Suppressor macrophage treated with lipopolysaccharide for 4 hours (primary cell): ENCODE results near the gene NOL11.
A peak's percentile ranks its signal among the peaks of the same experiment; 100 is the strongest.
"Not testable (repeated sequence)": the region's sequence is repeated elsewhere in the genome, so short reads cannot be mapped to it uniquely, and the experiment has no call there.

Experiments
- DNase-seq: peaks from one replicate; pipeline ENCODE4 v3.0.0-alpha.2; 2020

Gene NOL11

DNA sequence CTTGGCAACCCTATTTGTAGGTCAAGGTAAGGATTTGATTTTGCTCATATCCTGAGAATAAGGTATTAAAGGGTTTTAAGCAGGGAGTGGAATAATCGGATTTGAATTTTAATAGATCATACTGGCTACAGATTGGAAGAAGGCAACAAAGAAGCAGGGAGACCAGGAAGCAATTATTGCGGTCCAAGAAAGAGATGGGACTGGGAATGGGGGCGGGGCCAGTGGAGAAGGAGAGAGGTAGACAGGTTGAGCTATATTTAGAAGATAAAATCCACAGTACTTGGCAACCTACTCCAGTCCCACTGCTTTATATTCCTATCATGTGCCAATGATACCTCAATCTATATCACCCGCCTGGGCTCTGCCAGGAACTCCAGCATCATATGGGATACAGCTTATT, 5.8 kb upstream of the NOL11 start:
- DNase-seq, result no peak

DNA sequence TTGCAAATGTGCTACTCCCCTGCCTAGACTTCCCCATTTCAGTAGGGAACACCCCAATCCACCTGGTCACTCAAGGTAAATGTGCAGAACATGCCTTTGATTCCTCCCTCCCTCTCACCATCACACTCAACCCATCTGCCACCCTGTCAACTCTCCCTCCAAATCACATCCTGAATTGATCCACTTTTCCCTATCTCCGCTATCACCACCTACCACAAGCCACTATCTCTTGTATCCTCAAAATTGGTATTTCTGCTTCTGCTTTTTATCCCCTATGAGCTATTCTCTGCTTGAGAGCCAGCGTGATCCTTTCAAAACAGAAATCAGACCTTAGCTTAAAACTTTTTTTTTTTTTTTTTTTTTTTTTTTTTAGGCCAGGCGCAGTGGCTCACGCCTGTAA, 5.4 kb upstream of the NOL11 start:
- DNase-seq, result no peak

DNA sequence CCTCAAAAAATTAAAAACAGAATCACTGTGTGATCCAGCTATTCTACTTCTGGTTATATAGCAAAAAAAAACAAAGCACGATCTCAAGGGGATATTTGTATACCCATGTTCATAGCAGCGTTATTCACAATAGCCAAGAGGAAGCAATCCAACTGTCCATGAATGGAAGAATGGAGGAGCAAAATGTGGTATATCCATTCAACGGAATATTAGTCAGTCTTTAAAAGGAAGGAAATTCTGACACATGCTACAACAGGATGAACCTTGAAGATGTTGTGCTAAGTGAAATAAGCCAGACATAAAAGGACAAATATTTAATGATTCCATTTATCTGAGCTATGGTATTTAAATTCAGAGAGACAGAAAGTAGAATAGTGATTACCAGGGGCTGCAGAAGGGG, 4.6 kb upstream of the NOL11 start:
- no peak for DNase-seq

DNA sequence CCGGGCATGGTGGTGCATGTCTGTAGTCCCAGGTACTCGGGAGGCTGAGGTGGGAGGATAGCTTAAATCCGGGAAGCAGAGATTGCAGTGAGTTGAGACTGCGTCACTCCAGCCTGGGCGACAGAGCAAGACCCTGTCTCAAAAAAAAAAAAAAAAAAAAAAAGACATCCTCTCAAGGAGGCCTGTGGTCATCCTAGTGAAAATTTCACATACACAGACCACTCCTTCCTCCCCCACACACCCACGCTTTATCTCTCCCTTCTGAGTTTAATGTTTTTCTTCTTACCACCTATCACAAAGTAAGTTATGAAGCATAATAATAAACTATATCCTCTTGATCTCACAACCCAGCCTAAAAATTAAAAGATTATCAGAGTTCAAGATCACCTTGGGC, 1.3 kb upstream of the NOL11 start:
- DNase-seq, result no peak

DNA sequence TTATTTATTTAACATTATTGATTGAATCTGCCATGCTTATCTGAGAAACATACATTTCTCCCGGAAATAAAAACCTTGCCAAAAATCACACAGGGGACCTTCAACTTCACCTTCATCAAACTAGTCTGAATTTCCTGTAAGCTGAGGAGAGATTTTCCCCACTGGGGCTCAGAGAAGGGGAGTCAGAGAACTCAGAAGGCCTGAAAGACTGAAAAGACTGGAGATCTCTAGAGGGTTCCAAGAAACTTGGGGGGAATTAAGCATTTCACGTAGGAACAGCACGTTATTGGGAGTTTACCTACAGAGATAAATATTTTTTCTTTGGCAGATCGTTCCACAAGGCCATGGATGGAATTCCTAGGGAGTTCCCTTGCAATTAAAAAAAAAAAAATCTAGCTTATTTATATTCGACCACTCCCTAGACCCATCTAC, 528 bp upstream of the NOL11 start:
- DNase-seq, result no peak

DNA sequence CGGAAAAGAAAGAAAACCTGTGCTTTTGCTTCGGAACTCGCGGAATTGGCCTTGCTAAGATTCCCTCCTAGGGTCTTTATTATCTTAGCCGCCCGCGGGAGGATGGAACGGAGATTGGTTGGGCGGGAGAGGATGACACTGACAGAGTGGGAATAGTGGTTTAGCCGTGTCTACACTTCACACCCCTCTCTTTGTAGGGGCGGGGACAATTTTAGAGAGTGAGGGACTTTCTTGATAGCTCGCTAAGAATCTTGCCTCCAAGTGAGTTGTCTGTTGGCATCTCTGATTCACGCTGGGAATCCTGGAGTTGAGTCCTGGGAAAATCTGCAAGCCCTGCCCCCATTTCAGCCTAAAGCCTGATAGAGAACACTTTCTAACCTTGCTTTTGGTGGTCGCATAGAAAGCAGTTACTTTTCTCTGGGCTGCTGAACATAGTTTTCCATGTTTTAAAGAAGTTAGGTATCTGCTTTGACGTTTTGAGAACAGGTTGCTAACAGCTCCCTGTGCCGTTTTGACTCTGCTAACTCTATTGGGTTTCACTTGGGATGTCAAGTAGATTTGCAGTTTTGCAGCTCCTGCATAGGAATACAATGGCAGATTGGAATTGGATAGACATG, 697 bp downstream of the NOL11 start:
- DNase-seq, result peak; percentile 31

DNA sequence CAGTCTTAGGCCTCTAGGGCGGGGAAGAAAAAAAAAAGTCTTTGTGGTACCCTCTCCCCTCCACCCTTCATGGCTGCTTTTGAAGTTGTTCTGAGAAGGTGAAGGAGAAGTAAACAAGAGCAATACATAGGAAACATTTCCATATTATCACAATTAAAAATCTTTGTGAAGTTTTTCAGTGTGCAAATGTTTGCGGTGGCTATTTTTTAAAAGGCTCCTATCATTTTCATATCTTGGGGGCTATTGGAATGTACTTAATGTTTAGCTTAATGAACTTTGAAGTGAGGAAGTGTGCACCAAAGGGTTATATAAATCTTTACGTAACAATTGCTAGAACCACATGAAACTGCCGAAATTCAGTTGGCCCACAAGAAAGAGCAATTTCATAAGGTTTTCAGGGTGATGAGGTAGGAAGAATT, 7.6 kb downstream of the NOL11 start:
- DNase-seq, result no peak

DNA sequence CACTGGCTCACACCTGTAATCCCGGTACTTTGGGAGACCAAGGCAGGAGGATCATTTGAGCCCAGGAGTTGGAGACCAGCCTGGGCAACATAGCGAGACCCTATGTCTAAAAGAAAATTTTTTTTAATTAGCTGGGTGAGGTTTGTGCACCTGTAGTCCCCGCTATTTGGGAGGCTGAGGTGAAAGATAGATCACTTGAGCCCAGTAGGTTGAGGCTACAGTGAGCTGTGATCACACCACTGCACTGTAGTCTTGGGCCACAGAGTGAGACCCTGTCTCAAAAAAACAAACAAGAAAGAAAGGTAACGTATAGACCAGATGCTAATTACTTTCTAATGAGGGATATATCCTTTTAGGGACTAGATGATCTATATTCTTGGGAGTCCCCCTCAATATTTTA, 8.1 kb downstream of the NOL11 start:
- no peak for DNase-seq

DNA sequence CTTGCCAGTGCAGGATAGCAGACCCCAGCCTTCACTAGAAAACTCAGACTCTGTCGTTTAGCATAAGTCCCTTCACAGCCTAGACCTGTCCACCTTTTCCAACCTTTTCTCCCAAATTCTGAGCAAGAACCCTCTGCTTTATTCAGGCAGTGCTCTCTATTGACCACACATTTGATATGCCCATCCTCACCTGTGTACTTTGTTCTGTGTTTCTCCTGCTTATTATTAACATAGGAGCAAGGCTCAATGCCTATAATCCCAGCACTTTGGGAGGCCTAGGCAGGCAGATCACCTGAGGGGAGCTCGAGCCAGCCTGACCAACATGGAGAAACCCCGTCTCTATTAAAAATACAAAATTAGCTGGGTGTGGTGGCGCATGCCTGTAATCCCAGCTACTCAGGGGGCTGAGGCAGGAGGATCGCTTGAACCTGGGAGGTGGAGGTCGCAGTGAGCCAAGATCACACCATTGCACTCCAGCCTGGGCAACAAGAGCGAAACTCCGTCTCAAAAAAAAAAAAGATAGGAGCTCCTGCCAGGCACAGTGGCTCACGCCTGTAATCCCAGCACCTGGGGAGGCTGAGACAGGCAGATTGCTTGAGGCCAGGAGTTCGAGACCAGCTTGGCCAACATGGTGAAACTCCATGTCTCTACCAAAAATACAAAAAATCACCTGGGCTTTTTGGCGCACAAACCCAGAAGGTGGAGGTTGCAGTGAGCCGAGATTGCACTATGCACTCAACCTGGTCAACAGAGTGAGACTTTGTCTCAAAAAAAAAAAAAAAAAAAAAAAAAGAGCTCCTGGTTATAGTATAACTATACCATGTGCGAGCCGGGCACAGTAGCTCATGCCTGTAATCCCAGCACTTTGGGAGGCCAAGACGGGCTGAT, 9.7 kb downstream of the NOL11 start:
- not testable (repeated sequence) for DNase-seq

DNA sequence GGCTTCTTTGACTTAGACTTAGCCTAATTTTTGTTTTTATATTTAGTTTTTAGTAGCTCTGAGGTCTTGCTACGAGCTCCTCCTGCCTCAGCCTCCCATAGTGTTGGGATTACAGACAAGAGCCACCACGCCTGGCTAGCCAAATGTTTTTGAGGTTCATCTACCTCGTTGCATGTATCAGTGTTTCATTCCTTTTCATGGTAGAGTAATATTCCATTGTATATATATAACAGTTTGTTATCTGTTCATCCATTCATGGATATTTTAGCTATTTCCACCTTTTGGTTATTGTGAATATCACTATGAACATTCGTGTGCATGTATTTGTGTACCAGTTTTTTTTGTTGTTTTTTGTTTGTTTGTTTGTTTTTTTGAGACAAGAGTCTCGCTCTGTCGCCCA, 12.2 kb downstream of the NOL11 start:
- no peak for DNase-seq

DNA sequence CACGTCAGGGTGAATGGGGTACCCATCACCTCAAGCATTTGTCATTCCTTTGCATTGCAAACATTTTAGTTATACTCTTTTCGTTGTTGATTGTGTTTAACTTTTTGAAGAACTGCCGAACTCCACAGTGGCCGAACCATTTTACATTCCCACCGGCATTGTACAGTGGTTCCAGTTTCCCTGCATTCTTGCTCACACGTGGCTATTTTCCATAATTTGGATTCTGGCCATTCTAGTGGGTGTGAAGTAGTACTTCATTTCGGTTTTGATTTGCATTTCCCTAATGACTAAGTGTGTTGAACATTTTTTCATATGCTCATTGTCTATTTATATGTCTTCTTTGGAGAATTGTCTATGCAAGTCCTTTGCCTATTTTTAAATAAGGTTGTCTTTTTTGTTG, 13.0 kb downstream of the NOL11 start:
- no peak for DNase-seq

DNA sequence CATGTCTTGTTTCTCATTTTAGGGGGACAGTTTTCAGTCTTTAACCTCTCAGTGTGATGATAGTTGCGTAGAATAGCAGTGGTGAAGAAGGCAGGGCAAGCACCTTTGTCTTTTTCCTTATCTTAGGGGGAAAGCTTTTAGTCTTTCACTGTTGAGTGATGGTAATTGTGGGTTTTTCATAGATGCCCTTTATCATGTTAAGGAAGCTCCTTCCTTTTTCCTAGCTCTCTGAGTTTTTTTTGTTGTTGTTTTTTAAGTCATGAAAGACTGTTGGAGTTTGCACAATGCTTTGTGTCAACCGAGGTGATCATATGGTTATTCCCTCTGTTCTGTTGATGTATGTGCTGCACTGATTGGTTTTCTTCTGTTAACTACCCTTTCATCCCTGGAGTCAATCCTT, 15.7 kb downstream of the NOL11 start:
- no peak for DNase-seq

DNA sequence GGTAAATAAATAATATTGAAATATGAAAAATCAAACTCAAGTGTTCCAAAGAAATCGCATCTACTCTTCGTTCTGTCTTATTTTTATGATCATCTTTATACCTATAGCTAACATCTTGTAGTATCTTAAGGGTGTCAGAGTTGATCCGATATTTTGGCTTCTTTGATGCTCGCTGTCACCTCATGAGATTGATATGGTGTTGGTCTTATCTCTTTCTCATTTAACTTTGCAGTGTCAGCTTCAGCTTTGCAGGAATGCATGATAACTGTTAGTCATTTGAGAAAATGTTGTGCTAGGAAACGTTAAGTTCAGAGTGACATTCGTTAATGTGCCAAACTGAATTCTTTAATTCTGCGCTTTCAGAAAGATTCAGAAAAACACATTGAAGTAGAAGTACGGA, 19.4 kb downstream of the NOL11 start:
- DNase-seq, result no peak

DNA sequence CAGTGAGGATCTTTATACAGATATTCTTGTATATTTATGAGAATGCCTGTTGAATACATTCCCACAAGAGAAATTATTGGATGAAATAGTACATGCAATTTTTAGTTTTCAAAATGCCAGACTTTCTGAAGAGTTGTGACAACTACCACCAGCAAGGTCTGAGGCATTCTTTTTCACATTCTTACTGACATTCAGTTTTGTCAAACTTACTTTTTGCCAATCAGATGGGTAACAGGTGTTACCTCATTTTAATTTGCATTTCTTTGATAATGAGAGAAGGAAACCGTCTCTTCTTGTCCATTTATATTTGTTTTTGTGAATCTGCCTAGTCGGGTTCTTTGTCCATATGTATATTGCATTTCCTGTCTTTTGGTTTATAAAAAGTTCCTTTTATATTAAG, 24.3 kb downstream of the NOL11 start:
- DNase-seq, result no peak

DNA sequence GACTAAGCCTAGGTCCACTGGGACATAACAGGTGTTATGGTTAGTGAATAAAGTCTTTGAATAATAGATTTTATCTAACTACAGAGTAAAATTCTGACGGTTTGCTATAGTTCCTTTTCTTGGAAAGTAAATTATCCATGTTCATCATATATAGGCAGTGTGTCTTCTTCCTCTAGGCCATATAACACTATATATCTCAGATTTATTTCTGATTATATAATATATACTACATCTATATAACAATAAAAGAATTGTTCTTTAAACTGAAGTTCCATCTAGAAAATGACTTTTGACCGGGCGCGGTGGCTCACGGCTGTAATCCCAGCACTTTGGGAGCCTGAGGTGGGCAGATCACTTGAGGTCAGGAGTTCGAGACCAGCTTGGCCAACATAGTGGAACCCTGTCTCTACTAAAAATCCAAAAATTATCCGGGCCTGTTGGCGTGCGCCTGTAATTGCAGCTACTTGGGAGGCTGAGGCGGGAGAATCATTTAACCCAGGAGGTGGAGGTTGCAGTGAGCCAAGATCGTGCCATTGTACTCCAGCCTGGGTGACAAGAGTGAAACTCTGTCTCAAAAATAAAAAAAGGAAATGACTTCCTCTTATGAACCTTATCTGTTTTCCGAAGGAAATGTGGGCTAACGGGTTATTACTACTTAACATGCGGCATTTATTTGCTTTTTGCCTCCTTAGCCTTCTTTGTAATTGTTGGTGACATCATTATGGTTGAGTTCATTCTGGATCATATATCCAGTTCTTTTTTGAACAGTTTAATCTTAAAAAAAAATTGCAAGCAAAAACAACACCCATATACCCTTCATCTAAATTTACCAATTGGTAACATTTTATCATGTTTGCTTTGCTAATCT, 29.2 kb downstream of the NOL11 start:
- DNase-seq, result no peak

DNA sequence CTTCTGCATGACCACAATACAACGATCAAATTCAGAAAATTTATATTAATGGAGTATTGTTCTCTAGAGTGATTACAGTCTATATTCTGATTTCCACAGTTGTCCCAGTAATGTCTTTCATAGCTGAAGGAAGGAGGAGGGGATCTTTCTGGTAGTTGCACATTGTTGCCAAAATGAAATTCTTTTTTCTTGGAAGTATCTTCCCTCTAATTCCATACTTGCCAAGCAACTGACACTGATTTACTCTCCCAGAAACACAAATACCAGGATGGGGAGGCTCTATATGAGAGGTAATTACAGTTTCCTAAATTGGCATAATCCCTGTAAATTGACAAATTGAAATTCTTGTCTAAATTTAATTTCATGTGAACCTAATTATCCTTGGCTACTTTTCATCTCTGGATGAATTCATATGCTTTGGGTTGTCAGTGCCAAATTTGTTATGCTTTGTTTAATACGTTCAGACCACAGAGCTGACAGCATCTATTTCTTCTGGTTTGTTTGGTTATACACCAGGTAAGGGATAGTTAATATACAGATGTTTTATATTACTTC, 30.0 kb downstream of the NOL11 start:
- no peak for DNase-seq

DNA sequence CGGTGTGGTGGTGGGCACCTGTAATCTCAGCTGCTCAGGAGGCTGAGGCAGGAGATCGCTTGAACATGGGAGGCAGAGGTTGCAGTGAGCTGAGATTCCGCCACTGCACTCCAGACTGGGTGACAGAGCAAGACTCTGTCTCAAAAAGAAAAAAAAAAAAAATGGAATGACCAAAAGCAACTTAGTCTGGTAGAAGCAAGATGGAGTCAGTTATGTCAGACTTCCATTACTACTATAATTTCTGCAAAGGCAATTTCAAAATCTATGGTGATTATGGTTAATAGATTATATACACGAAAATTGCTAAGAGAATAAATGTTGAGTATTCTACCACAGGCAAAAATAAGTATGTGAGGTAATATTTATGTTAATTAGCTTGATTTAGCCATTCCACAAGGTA, 32.3 kb downstream of the NOL11 start:
- DNase-seq, result no peak

DNA sequence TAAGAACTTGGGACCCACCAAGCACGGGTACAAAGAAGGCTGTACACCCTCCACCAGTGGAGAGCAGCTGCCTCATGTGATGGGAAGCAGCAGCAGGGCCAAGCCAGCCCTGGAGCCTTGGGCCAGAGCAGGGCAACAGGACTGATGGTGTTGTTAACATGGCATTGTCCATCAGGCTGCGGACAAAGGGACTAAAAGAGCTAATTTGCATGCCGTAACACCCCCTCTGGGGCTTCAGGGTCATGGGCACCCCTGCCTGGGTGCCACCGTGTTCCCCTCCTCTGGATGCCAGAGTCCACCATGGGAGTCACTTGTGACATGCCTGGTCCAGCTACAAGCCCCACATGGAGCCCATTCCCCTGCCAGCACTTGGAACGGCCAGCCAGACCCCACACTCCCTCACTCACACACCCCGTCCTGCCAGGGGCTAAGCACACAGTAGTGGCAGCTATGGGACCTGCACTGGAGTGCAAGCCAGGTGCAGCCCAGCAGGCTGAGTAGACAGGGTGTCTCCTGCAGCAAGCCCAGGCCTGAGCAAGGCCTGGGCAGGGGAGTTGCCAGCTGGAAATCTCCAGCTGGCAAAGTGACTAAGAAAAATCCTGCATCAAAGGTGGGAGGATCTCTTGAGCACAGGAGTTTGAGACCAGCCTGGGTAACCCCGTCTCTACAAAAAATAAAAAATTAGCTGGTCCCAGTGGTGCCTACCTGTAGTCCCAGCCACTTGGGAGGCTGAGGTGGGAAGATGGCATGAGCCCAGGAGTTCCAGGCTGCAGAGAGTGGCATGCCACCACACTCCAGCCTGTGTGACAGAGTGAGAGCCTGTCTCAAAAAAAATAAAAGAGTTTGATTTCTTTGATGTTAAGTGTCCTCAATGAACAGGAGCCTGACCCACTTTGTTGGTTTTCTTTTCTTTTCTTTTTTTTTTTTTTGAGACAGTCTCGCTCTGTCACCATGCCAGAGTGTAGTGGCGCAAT, 33.7 kb downstream of the NOL11 start:
- no peak for DNase-seq

DNA sequence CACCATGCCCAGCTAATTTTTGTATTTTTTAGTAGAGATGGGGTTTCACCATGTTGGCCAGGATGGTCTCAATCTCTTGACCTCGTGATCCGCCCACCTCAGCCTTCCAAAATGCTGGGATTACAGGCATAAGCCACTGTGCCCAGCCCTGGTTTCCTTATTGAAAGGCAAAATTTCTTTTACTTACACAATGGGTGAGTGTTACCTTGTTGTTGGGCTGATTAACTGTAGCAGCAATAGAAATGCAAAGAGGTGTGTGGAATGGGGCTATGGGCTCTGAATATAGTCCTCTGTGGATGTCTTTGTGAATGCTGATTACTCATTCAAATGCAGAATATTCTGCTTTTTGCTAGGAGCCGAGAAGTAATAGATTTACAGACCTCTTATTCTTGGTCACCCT, 34.4 kb downstream of the NOL11 start:
- not testable (repeated sequence) for DNase-seq

DNA sequence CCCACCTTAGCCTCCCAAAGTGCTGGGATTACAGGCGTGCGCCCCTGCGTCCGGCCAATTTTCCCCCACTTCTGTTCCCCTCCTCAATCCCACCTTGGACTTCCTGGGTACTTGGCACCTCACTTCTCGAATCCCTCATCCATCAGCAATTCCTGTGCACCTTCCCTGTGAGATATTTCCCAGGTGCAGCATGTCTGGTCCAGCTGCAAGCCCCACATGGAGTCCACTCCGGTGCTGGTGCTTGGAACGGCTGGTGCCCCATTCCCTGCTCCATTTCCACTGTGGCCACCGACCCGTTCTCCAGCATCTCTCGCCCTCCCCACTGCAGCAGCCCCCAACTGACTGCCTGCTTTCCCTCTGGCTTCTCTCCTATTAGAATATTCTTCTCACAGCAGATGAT, 35.3 kb downstream of the NOL11 start:
- no peak for DNase-seq

DNA sequence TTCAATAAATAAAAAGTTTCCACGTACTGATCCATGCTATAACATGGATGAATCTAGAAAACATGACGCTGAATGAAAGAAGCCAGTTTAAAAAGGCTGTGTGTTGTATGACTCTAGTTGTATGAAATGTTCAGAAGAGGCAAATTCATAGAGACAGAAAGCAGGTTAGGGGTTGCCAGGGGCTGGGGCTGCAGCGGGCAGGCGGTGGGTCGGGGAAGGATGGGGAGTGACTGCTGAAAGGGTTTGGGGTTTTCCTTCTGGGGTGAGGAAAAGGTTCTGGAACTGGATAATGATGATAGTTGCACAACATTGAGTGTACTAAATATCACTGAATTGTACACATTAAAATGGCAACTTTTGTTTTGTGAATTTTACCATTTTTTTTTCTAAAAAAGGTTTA, 36.3 kb downstream of the NOL11 start:
- DNase-seq, result no peak

DNA sequence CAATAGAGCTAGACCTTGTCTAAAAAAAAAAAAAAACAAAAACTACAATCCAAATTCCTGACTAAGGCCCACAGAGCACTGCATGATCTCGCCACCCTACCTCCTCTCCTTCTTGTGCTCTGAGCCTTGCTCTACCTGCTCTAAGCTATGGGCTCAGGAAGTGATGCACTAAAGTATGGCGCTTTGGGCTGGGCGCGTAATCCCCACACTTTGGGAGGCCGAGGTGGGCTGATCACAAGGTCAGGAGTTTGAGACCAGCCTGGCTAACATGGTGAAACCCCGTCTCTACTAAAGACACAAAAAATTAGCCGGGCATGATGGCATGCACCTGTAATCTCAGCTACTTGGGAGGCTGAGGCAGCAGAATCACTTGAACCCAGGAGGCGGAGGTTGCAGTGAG, 37.0 kb downstream of the NOL11 start:
- DNase-seq, result not testable (repeated sequence)
